HG03025 (cell line): ENCODE measurements around the gene ABHD4.
A peak's percentile ranks its signal among the peaks of the same experiment; 100 is the strongest.
"Not testable (repeated sequence)": the region's sequence is repeated elsewhere in the genome, so short reads cannot be mapped to it uniquely, and the experiment has no call there.

Source experiments
- ATAC-seq: cut with Tn5 transposase; IDR thresholded peaks from one replicate; pipeline ENCODE4 v1.9.1; 2021; ENCODE audit warnings: mild to moderate bottlenecking, moderate library complexity; ENCODE audit not compliant: unreplicated experiment, low FRiP score

Gene ABHD4, protein sequence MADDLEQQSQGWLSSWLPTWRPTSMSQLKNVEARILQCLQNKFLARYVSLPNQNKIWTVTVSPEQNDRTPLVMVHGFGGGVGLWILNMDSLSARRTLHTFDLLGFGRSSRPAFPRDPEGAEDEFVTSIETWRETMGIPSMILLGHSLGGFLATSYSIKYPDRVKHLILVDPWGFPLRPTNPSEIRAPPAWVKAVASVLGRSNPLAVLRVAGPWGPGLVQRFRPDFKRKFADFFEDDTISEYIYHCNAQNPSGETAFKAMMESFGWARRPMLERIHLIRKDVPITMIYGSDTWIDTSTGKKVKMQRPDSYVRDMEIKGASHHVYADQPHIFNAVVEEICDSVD

DNA sequence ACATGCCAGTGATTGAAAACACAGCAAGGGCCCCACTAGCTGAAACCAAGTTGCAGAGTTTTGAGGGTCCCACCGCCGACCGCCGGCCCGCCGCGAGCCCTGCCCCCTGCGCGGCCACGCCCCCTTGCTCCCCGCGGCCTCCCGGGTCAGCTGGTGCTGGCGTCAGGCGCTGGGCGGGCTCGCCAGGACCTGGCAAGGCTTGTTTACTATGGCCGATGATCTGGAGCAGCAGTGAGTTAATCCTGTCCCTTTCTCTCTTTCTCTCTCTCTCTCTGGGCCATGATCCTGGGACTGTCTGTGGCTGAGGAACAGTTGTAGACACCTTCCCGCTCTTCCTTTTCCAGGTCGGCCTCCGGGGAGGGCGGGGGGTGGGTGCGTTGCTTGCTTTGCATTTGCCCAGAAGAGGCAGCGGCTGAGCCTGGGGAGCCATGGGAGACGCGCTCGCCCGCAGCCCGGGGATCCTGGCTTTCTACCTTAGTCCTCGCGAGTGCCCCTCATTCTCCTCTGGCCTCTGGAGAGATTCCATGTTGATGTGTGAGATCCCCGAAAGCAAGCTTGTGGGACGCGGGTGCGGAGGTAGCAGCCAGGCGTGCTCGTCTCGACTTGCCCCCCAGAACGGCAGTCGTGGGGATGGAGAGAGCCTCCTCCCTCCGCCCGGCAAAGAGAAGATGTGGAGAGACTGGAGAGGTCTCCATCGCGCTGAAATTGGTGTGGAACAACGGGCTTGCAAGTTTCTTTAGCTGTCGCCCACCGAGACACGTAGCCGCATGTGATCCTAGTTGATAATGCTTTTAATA is at the start of gene ABHD4:
Gene ABHD4, plus strand, starts transcription at position 202 of the 797 bp plus-strand sequence. Its CDS starts 7 bp downstream, at position 209.
- ATAC-seq: peak; percentile 84

DNA sequence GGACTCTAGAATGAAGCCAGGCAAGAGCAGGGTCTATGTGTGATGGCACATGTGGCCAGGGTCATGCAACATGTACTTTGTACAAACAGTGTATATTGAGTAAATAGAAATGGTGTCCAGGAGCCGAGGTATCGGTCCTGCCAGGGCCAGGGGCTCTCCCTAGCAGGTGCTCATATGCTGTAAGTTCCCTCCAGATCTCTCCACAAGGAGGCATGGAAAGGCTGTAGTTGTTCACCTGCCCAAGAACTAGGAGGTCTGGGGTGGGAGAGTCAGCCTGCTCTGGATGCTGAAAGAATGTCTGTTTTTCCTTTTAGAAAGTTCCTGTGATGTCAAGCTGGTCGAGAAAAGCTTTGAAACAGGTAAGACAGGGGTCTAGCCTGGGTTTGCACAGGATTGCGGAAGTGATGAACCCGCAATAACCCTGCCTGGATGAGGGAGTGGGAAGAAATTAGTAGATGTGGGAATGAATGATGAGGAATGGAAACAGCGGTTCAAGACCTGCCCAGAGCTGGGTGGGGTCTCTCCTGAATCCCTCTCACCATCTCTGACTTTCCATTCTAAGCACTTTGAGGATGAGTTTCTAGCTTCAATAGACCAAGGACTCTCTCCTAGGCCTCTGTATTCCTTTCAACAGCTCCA is 48.7 kb upstream of the ABHD4 start:
- ATAC-seq: no peak

DNA sequence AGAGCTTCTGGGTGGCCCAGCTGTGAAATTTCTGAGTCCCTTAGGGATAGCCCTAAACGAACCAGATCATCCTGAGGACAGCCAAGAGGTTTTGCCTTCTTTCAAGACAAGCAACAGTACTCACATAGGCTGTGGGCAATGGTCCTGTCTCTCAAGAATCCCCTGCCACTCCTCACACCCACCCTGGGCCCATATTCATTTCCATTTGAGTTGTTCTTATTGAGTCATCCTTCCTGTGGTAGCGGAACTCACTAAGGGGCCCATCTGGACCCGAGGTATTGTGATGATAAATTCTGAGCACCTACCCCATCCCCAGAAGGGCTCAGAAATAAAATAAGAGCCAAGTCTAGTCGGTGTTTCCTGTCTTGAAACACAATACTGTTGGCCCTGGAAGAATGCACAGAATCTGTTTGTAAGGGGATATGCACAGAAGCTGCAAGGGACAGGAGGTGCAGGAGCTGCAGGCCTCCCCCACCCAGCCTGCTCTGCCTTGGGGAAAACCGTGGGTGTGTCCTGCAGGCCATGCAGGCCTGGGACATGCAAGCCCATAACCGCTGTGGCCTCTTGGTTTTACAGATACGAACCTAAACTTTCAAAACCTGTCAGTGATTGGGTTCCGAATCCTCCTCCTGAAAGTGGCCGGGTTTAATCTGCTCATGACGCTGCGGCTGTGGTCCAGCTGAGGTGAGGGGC is 48.0 kb upstream of the ABHD4 start:
- ATAC-seq: peak; percentile 51

DNA sequence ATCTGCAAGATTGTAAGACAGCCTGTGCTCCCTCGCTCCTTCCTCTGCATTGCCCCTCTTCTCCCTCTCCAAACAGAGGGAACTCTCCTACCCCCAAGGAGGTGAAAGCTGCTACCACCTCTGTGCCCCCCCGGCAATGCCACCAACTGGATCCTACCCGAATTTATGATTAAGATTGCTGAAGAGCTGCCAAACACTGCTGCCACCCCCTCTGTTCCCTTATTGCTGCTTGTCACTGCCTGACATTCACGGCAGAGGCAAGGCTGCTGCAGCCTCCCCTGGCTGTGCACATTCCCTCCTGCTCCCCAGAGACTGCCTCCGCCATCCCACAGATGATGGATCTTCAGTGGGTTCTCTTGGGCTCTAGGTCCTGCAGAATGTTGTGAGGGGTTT is 46.5 kb upstream of the ABHD4 start:
- ATAC-seq: no peak

DNA sequence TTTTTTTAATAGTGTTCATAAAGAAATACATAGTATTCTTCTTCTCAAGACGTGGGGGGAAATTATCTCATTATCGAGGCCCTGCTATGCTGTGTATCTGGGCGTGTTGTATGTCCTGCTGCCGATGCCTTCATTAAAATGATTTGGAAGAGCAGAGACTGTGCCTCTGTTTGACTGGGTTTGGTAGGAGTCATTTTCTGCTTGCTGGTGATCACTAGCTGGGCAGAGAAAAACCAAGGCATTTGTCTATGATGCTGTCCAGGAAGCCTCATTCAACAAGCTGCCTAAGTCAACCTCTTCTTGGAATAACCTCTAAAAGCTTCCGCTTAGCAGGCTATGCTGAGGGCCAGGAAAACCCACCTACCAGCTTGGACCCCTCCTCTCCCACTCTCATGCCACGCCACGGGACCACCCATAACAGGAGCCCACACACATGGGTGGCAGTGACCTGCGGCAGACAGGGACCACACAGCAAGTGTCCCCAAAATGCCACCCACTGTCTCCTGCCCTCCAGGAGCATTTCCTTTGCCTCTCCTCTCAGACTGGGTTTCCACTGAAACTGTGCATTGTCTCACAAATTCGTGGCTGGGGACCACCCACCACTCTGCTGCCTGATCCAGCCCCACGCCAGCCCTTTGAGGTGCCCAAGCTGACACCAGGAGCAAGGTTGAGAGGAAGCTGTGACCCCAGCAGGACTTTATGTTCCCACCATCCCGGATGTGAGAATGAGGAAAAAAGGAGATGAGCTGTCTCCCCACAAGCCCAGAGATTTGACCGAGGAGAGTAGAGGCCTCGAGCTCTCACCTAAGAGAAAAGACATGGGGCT is 45.9 kb upstream of the ABHD4 start:
- no peak for ATAC-seq

DNA sequence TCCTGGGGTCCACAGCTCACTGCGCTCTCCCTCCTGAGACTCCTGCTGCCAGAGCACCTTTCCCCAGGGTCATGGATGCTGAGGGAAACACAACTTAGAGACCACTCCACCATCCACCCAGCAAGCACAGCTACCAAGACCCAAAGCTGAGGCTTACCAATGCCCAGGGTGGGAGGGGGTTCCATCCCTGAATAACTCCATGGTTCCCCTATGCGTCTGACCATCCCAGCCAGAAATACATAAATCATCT is 45.3 kb upstream of the ABHD4 start:
- ATAC-seq: no peak

DNA sequence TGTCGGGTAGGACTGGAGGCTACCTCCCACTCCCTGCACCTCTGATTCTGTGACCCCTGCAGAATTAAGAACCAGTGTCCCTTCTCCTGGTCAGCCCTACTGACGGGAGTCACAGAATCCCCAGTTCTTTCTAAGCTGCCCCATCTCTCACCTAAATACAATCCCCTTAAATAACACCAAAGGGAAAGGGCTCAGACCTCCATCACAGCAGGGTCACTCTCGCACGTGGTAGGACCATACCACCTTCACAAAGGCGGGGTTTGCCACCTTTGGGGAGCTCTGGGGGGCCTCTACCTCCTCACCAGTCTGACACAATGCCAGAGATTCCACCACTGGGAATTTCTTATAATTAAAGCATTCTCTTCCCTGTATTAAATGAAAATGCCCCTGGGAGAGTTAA is 44.7 kb upstream of the ABHD4 start:
- ATAC-seq: no peak

DNA sequence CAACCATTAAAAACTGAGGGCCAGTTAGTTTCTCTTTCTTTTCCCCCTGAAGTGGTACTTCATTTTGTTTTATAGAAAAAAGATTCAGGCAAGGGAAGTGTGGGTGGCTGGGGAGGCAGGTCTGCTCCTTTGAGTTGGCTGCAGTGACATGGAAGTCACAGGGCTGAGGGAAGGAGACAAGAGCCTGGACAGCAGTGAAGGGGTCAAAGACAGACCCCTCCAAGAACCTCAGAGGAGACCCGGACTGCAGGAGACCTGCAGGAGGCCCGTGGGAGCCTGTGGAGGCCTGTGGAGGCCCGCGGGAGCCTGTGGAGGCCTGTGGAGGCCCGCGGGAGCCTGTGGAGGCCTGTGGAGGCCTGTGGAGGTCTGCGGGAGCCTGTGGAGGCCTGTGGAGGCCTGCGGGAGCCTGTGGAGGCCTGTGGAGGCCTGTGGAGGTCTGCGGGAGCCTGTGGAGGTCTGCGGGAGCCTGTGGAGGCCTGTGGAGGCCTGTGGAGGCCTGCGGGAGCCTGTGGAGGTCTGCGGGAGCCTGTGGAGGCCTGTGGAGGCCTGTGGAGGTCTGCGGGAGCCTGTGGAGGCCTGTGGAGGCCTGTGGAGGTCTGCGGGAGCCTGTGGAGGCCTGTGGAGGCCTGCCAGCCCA is 44.1 kb upstream of the ABHD4 start:
- ATAC-seq: not testable (repeated sequence)

DNA sequence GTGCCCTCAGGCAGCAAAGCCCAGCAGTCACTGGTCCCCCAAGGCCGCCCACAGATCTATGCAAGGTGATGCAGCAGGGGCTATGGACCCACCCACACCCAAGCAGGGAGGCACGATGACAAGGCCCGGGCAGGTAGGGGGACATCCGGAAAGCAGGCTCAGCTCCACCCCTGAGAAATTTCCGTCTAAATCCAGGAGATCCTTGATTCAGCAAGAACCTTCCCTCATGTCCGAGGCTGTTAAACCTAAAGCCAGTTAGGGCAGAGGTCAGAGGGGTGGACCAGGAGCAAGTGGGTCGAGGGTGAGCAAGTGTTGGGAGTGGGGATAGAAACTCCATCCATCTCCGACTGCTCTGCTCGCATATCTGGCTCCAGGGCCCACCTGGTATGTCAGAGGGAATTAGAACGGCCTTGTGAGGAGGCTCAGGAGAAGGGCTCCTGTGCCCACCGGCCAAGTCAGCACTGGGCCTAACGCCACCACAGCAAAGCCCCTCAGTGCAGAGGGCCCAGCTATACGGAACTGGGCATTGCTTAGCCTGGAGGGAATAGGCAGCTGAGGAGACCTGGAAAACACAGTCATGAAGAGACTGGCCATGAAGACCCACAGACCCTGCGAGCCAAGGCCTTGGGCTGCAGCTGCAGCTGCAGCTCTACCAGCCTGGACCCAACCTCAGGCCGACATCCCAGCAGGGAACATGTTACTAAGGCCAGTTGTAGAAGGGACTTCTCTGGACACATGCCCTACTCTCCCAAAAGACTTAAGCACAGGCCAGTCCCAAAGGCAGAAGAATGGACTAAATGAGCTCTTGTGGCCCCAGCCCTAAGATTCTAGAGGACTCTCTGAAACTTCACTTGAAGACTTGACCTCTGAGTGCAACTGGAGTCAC is 43.4 kb upstream of the ABHD4 start:
- ATAC-seq: no peak

DNA sequence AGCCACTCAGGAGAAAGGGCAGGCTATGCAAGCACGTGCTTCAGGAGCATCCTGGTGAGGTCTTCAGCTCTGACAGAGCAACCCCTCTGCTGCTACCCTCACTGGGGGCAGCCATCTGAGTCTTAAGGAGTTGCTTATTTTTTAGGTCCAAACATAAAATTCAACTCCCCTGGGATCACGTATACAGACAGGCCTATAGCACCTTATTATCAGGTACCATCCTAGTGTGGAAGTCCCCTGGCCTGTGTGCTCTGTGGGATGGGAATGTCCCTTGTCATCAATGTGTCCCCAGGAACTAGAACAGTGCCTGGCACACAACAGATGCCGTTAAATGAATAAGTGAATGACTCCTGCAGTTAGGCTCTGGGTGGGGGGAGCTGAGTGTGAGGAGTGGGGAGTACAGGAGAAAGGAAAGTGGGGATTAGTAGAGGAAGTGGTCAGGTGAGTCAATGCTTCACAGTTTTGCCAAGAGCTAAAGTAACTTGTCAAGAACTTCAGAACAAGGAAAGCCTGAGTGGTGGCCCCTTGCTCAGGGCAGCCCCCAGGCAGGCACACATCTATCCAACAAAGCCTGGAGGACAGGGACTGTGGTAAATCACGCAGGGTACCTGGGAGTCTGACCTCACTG is 42.6 kb upstream of the ABHD4 start:
- ATAC-seq: no peak

DNA sequence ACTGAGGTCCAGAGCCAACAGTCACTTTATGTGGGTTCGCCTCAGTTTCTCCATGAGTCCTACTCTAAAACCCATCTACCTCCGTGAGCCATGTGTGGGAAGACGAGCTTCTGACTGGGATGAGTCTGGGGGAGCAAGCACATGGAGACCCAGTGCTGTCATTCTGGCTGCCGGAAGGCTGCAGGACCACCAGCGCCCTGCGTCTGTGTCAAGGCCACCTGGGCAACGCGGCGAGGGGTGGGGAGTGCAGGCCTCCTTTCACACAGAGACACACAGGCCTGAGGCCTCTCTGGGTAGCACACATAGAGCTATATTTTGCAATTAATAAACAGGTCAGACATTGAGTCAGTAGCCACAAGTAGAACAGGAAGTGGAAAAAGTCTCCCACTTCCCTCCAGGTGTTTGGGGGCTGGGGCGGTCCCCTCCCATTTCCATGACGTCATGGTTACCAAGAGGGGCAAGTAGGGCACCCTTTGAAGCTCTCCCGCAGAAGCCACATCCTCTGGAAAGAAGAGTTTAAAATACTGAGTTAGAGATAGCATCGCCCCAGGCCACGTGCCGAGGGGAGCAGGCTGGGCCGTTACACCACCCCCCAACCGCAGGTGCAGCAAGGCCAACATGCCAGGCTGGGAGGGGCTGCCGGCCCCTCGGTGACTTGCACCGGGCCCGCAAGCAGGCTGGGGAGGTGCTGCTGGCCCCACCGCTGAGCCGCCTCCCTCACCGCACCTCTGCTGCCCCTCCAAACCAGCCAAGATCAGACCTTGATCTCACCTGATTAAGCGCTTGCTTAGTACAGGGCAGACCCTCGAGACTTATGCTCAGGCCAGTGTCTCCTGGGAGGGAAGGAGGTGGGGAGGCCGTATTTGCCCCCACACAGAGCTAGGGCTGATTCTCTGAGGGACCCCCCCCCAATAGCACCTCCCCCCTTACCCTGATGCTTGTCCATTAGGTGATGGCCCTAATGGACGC is 41.8 kb upstream of the ABHD4 start:
- peak; percentile 60 for ATAC-seq

DNA sequence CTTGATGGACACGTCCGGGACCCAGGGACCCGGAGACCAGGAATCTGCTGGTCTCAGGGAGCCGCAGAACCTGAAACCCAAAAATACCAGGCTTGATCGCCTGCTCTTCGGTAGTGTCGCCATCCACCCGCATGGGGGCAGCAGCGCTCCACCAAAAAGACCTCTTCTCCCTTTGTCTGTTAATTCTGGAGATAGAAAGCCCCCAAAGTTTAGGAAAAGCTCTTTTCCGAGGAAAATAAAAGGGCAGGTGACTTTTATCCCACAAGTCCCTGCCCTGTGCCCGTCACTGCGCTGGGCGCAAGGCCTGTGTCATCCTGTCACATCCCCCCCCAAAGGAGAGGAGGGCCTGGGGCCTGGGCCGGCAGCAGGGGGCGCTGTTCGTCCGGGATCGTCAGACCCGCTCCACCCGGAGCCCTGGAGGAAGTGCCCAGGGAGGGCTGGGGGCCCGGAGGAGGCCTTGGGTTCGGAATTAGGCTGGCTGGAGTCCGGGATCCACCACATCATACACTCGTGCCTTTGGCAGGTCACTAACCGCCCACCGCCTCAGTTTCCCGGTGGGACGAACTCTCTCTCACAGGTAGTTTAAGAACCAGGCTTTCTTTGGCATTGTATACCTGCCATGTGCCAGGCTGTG is 41.0 kb upstream of the ABHD4 start:
- ATAC-seq: peak; percentile 31

DNA sequence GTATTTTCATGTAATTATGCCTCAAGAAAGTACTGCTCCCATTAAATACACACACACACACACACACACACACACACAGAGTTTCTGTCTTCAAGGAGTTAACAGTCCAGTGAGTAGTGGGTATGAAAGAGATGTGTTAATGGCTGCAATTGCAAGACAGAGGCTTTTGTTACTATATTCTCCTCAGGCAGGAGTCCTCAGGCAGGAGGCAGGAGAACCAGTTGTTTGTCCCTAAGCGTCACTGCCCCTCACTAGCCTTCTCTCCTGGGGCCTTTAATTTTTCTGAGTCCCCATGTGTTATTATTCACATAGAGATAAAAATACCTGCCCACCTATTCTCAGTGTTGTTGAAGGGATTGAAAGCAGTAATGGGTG is 40.3 kb upstream of the ABHD4 start:
- no peak for ATAC-seq

DNA sequence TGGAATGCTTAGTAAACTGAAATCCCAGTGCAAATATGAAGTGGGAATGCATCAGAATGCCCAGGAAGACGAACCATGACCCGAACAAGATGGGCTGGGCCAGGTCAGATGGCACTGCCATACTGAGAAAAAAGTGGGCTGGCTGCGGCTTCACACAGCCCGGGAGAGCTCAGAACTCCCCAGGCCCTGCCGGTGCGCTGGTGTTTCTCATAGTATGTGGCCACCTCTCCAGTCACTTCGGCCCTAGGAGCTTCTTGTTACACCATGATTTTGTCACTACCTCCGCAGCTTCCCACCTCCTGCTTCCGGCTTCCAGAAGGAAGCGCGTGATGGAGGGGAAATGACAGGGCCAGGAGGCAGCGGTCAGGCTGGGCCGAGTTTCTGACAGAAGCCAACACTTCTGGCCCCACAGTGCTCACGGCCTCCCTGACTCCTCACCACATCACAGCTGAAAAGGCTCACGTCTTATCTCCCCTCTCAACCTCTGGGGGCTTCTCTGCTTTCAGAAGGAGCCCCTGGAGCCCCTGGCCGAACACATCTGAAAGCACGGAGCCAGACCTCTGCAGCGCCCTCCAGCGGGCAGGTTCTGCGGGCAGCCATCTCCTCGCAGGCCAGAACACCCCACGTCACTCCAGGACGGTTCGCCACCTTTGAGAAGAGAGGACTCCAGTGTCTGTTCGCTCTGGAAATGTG is 39.7 kb upstream of the ABHD4 start:
- no peak for ATAC-seq

DNA sequence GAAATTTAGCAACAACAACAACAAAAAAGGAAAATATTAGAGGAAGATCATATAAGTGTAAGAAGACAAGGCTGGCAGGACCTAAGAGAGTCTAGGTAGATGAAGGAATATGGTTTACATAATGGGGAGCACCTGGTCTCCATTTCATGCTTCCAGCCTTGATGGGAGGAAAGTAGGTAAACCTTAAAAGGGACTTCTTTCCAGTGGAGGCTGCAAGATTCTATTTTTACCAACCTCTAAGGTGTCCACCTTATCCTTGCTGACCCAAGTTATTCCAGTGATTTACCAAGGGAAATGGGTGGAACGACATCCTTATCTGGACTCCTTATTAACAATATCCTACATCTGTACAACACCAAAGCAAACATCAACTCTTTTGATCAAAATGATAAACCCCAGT is 39.1 kb upstream of the ABHD4 start:
- ATAC-seq: no peak

DNA sequence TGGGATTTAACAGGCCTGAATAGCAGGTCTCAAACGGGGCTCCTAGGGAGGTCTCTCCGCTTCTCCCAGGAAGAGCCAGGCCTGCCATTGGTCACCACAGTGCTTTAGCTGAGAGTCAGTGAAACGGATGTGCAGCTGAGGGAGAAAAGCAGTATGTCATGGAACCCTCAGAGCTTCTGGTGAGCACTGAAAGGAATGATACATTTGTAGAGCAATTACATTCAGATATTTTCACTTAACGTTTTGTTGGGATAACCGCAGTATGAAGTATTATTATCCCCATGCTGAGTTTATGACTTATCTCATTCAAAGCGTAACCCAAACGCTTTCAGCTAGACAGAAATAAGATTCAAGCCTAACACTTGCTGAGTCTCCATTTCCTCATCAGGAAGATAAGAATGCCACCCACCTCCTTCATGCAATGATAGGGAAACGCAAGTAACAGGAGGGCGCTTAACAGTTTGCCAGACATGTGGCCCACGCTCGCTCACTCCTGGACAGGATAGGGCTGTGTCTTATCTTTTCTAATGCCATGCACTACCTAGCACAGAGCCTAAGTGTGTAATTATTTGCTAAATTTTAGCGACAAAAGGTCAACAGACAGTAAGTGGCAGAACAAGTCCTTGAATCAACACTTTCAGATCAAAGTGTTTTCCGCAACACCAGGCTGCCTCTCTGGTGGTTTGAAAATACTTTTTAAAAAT is 37.3 kb upstream of the ABHD4 start:
- ATAC-seq: no peak
